Activated T-cell treated with anti-CD3 and anti-CD28 coated beads for 48 hours (primary cell): ENCODE results near the gene ZNRF1.

Source experiments
- DNase-seq: peaks from one replicate; pipeline ENCODE4 v3.0.0-alpha.2; 2020; ENCODE audit warnings: low read depth

The ZNRF1 gene

DNA sequence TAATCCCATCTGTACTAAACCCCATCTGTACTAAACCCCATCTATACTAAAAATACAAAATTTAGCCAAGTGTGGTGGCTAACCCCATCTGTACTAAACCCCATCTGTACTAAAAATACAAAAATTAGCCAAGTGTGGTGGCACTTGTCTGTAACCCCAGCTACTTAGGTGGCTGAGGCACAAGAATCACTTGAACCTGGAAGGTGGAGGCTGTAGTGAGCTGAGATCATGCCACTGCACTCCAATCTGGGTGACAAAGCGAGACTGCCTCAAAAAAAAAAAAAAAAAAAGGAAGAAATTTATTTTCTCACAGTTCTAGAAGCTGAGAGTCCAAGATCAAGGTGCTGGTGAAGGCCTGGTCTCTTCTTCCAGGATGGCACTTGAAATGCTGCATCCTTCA is 161.6 kb downstream of the ZNRF1 start:
- DNase-seq: no peak
